NCI-H1417 treated with DMSO at 0.1 percent for 48 hours (cell line): ENCODE results near the gene LRRC57.

Experiments used
- DNase-seq: peaks from one replicate; lab custom pipeline; 2025; lab: John Stamatoyannopoulos, UW

LRRC57 gene

DNA sequence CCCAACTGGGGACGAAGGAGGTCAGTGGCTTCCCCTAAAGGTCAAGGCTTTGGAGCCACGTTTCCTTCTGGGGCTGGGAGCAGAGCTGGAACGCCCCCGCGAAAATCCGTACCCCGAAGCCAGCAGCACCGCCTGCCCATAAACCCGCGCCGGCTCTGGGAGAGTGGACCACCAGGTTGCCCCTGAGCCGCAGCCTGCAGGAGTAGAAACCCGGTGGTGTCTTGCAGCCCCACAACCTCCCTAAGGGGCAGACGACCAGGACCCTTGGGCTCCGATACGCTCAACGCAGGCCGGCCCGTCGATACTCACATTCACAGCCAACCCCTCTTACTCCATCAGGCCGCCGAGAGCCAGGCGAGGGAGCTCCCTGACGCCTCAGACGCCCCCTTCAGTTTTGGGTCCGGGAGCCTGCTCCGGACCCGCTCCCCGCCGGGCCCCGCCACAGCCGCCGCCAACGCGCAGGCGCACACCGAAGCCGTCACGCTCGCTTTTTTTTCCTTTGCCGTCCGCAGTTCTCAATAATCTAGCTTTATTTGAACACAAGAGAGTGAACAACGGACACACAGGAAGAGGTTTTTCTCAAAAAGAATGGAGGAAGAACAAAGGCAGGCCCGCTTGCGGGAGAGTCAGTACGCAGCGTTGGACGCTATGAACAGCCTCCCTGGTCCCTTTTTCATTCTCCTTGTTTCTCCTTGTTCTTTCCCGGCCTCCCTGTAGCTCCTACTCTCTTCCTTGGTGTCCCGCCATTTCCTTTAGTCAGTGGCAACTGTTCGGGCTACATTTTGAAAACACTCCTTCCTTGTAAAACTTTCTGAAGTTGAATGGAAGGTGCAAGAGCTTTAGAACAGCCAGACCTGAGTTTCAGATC, 57.7 kb downstream of the LRRC57 start, which contains the start of gene ZNF106:
Gene ZNF106 (minus strand): TSS at position 471 of the 868 bp plus-strand sequence. CDS start 18,852 bp downstream, outside the sequence.
- DNase-seq: peak; percentile 35

DNA sequence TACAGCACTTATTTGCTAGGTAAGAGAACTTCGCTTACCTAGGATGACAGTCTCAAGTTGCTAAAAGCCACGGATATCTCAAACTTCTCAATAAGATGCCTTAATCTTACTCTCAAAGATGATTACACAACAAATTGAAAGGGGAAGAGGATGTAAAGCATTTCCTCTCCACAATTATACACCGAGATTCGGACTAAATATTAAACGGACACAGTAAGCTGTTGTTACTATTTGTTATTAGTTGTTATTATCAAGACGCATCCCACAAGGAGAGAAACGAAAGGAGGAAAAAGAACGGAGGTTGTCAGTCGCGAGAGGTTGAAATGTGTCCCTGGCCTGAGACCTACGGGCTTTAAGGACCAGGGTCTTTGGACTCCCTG, 58.3 kb downstream of the LRRC57 start:
- no peak for DNase-seq
